GM13976 (cell line): ENCODE results near the gene EIF5.
A peak's percentile ranks its signal among the peaks of the same experiment; 100 is the strongest.

Source experiments
- DNase-seq: peaks from one replicate; pipeline ENCODE4 v3.0.0; 2012; ENCODE audit warnings: low spot score
- in situ Hi-C: fragments of 300-500 bp; cut with MboI; formaldehyde crosslinking; loops from one replicate; pipeline ENCODE4 v1.12.0; 2022; ENCODE audit warnings: low sequenced_read_pairs, mixed read lengths, inconsistent platforms; ENCODE audit not compliant: unreplicated experiment
- TF ChIP-seq, protein P1 (sequence below): IDR thresholded peaks from 2 replicates; pipeline ENCODE4 v1.5.1; 2012; ENCODE audit warnings: borderline replicate concordance, mild to moderate bottlenecking; ENCODE audit not compliant: insufficient read depth; ENCODE audit errors: extremely low read depth, missing control alignments, control extremely low read depth

EIF5 gene

DNA sequence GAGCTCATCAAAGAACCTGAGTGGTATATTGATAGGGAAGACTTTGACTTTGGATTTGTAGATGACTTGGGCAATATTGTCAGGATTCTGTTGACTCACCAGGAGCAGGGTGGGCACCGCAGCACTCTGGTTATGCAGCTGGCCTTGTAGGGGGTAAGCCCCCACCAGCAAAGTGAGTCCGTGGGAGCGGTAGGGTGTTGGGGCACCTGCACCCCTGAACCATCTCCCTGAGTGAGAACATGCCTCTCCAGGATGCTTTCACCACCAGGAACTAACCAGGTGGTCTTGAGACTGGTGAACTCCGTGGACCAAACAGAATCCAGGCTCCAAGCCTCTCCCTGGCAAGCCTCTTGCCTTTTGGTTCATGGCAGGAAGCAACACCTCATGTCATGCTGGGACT lies 44.0 kb upstream of the EIF5 start:
- no peak for DNase-seq
- TF ChIP-seq, protein P1, sequence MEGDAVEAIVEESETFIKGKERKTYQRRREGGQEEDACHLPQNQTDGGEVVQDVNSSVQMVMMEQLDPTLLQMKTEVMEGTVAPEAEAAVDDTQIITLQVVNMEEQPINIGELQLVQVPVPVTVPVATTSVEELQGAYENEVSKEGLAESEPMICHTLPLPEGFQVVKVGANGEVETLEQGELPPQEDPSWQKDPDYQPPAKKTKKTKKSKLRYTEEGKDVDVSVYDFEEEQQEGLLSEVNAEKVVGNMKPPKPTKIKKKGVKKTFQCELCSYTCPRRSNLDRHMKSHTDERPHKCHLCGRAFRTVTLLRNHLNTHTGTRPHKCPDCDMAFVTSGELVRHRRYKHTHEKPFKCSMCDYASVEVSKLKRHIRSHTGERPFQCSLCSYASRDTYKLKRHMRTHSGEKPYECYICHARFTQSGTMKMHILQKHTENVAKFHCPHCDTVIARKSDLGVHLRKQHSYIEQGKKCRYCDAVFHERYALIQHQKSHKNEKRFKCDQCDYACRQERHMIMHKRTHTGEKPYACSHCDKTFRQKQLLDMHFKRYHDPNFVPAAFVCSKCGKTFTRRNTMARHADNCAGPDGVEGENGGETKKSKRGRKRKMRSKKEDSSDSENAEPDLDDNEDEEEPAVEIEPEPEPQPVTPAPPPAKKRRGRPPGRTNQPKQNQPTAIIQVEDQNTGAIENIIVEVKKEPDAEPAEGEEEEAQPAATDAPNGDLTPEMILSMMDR = no peak
- in situ Hi-C loops = no loop called here

DNA sequence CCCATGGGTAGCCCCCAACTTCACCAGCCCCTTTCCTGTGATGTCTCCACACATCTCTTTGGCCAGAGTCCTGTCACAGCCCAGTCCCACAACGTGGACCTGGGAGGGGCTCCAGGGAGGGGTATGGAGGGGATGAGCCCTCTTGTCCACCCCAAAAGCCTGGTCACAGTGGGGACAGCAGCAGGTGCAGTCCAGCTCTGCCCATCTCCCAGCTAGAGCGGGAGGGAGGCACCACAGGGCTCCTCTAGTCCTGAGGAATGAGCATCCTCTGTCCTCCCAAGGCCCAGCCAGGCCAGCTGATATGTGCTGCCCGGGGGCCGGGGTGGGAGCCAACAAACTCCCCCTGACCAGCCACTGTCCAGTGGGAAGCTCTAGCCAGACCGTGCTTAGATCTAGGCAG lies 43.5 kb upstream of the EIF5 start:
- TF ChIP-seq, protein P1 = no peak
- no peak for DNase-seq
- in situ Hi-C loops = no loop called here

DNA sequence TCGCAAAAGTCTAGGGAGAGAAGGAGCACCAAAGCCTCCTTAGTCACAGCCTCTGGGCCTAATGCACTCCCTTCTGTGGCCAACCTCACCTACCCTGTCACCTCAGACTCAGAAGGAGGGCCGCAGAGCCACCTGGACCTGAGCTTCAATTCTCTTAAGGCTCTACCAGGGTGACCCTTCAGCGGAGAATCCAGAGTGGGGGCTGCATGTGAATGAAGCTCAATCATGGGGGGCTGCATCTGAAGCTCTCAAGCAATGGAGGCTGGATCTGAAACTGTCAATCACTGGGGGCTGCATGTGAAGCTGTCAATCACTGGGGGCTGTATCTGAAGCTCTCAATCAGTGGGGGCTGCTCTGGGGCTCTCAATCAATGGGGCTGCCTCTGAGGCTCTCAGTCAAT lies 43.1 kb upstream of the EIF5 start:
- no peak for DNase-seq
- TF ChIP-seq, protein P1 = no peak
- in situ Hi-C loops = no loop called here

DNA sequence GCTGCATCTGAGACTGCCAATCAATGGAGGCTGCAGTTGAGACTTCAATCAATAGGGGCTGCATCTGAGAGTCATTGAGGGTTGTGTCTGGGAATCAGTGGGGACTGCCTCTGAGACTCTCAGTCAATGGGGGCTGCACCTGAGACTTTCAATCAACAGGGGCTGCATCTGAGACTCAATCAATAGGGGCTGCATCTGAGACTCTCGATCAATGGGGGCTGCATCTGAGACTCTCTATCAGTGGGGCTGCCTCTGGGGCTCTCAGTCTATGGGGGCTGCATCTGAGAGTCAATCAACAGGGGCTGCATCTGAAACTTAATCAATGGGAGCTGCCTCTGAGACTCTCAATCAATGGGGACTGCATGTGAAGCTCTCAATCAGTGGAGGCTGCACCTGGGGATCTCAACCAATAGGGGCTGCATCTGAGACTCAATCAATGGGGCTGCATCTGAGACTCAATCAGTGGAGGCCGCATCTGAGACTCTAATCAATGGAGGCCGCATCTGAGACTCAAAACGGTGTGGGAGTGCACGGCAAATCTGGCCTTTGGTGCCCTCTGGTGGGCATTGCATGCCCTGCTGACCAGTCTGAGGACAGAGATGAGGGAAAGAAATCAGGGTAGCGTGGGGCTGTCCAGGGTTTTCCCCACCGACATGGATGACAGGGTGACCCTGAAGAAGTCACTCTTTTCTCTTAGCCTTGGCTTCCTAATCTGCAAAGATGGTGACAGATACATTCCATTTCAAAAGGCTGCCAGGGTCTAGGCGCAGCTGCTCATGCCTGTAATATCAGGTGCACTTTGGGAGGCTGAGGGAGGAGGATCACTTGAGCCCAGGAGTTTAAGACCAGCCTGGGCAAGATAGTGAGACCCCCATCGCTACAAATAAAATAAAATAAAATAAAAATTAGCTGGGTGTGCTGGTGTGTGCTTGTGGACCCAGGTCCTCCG lies 41.3 kb upstream of the EIF5 start:
- in situ Hi-C loops = no loop called here
- DNase-seq = peak; percentile 90
- TF ChIP-seq, protein P1 = peak; percentile 98

DNA sequence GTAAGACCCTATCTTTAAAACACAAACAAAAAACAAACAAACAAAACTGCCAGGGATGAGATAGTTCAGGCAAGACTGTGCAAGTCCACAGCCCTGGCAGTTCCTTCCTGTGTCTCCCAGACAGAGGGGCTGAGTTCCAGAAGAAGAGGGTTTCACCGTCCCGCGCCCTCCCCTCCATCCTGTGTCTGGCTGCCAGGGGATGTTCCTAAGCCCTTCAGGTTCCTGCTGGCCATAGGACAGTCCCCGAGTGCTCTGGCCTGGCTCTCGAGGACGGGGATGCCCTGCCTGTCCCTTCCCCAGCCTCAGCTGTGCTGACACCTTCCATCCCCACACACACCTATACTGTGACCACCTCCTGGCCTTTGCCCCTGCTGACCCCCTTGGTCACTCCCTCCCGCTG lies 40.6 kb upstream of the EIF5 start:
- DNase-seq = no peak
- TF ChIP-seq, protein P1 = no peak
- in situ Hi-C loops = no loop called here

DNA sequence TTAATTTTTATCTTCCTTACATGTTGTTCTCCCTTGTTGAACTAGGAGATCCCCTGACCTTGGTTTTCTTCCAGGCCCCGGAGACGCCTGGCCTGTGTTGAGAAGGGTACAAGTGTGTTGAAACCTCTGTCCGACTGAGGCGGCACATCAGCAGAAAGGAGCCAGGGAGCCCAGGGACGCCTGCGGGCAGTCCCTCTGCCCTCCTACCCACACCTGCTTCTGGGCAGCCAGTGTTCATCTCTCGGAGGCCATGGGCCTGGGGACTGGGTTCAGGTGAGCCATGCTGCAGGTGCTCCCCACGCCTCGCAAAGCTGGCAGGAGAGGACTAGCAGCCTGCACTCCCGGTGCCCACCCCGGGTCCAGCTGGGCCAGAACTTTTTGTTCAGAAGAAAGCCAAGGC lies 39.9 kb upstream of the EIF5 start:
- DNase-seq = no peak
- TF ChIP-seq, protein P1 = no peak

More for the DNA sequence above, 39.9 kb upstream of the EIF5 start:
- in situ Hi-C loops = no loop called here
